Keratinocyte (primary cell): ENCODE measurements around the gene ESRRG. TPM values are rescaled to one million over a fixed set of nuclear protein-coding genes. Genes with fewer than 3 reads are reported as not detected.

ENCODE experiments used
- DNase-seq: peaks from one replicate; pipeline ENCODE4 v3.0.0-alpha.2; 2011; ENCODE audit warnings: low read depth, missing footprints, low spot score
- FAIRE-seq: peaks from 2 replicates; lab custom pipeline; 2011; peaks lifted over from hg19 to GRCh38; lab: Jason Lieb, UNC
- H2AFZ ChIP-seq: 2 replicates; pipeline ENCODE4 v1.6.0; 2012; ENCODE audit warnings: low read length, control low read depth, inconsistent platforms; ENCODE audit not compliant: control insufficient read depth
- H3K27ac ChIP-seq: 2 replicates; pipeline ENCODE4 v1.5.1; 2011; ENCODE audit warnings: low read length; ENCODE audit not compliant: control insufficient read depth, insufficient read depth
- H3K27me3 ChIP-seq: 3 replicates; pipeline ENCODE4 v1.6.0; 2011; ENCODE audit warnings: low read length; ENCODE audit not compliant: control insufficient read depth, insufficient read depth; ENCODE audit errors: extremely low read depth
- H3K36me3 ChIP-seq, 2 experiments: 2 replicates in 1 of 2; 3 replicates in 1 of 2; pipeline ENCODE4 v1.5.1; 2011; ENCODE audit warnings: low read length in 2 of 2, mild to moderate bottlenecking in 1 of 2; ENCODE audit not compliant: control insufficient read depth in 2 of 2, insufficient read depth in 2 of 2; ENCODE audit errors: extremely low read depth in 1 of 2
- H3K4me1 ChIP-seq: 3 replicates; pipeline ENCODE4 v1.5.1; 2011; ENCODE audit warnings: low read length; ENCODE audit not compliant: control insufficient read depth, insufficient read depth; ENCODE audit errors: extremely low read depth
- H3K4me2 ChIP-seq: 3 replicates; pipeline ENCODE4 v1.6.0; 2011; ENCODE audit warnings: low read depth, low read length; ENCODE audit not compliant: control insufficient read depth, insufficient read depth; ENCODE audit errors: extremely low read depth
- H3K4me3 ChIP-seq, 3 experiments: fragments of 200-600 bp in 1 of 3; sonication (generic) in 1 of 3; 2 replicates in 2 of 3; 3 replicates in 1 of 3; pipeline ENCODE4 v1.5.1; 2011 to 2016; ENCODE audit warnings: low read length in 3 of 3, mild to moderate bottlenecking in 3 of 3, control low read depth in 2 of 3, inconsistent platforms in 1 of 3, low read depth in 1 of 3, mixed read lengths in 1 of 3, mixed run types in 1 of 3, moderate library complexity in 1 of 3; ENCODE audit not compliant: control insufficient read depth in 2 of 3, insufficient read depth in 2 of 3; ENCODE audit errors: extremely low read depth in 1 of 3
- H3K79me2 ChIP-seq: 2 replicates; pipeline ENCODE4 v1.6.0; 2012; ENCODE audit warnings: low read length; ENCODE audit not compliant: control insufficient read depth, insufficient read depth
- H3K9ac ChIP-seq: 3 replicates; pipeline ENCODE4 v1.6.0; 2011; ENCODE audit warnings: low read length; ENCODE audit not compliant: control insufficient read depth, insufficient read depth; ENCODE audit errors: extremely low read depth
- H3K9me1 ChIP-seq: 3 replicates; pipeline ENCODE4 v1.6.0; 2011; ENCODE audit warnings: low read length; ENCODE audit not compliant: control insufficient read depth, insufficient read depth; ENCODE audit errors: extremely low read depth
- H3K9me3 ChIP-seq: 2 replicates; pipeline ENCODE4 v1.5.1; 2012; ENCODE audit warnings: low read depth, low read length; ENCODE audit not compliant: control insufficient read depth
- H4K20me1 ChIP-seq: 3 replicates; pipeline ENCODE4 v1.6.0; 2011; ENCODE audit warnings: low read length; ENCODE audit not compliant: control insufficient read depth, insufficient read depth; ENCODE audit errors: extremely low read depth
- EZH2 ChIP-seq: IDR thresholded peaks from one replicate; pipeline ENCODE4 v1.6.1; 2012; ENCODE audit warnings: inconsistent platforms, mild to moderate bottlenecking, low read length, moderate library complexity
- dilution Hi-C: fragments of 300-500 bp; cut with MboI; formaldehyde crosslinking; loops from one replicate; pipeline ENCODE4 v1.7.0; 2020; ENCODE audit warnings: low sequenced_read_pairs; ENCODE audit not compliant: extremely low pct_ligation_motif_present
- polyA plus RNA-seq, 5 experiments: library from polyadenylated mRNA; depleted of rRNA in 3 of 5; stranded (reverse) in 3 of 5; stranded (forward) in 1 of 5; unstranded in 1 of 5; fragments of >200 nt; gene quantifications; 1 replicate in 1 of 5; 2 replicates in 3 of 5; 3 replicates in 1 of 5; pipeline versions ENCODE4 v1.2.1 to v1.2.3, GENCODE V29; 2011 to 2012; ENCODE audit warnings: missing spikeins in 2 of 5, low read depth in 1 of 5, low replicate concordance in 1 of 5
- TF ChIP-seq, protein P1 (sequence below), 3 experiments: IDR thresholded peaks in 1 of 3; conservative IDR thresholded peaks in 1 of 3; optimal IDR thresholded peaks in 1 of 3; 2 replicates in 2 of 3; 3 replicates in 1 of 3; pipeline versions ENCODE3 to v1.5.1; 2011; ENCODE audit warnings: low read length in 3 of 3, mild to moderate bottlenecking in 3 of 3, moderate library complexity in 2 of 3, control low read depth in 1 of 3, inconsistent platforms in 1 of 3; ENCODE audit not compliant: insufficient read depth in 2 of 3; ENCODE audit errors: extremely low read depth in 1 of 3

ESRRG gene
- polyA plus RNA-seq, 1 donor (not counting 4 experiments of a cell fraction or from before 2014, with no cell fraction given): 0.08 TPM

DNA sequence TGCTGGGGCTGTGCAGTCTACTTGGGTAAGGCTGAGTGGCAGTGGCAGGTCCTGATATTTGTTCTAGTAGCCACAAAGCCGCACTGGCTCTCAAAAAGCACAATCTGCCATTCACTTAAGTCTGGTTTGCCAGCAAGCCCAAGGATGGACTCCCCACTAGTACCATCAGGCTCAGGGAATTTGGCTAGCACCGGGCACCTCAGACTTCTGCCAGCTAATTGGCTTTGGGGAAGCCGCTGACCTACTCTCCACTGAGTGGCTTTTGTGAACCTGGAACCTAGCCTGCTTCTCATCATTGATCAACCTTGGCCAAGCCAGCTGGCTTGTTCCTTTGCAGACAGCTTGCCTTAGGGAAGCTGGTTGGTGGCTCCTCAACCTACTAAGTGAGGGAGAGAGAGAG, 83.1 kb downstream of the ESRRG start:
- H3K4me1 ChIP-seq: no peaks in the 10 kb centered on the region
- no peak overlapping the region for H3K4me3 ChIP-seq
- H3K27ac ChIP-seq: no peak overlapping the region
- DNase-seq (no peak), FAIRE-seq (no peak)
- no peak overlapping the region for H2AFZ ChIP-seq
- H3K9ac ChIP-seq: no peak overlapping the region
- H3K4me2 ChIP-seq: no peak overlapping the region
- dilution Hi-C loops: no loop called here
- no peaks in the 10 kb centered on the region for H3K9me1 ChIP-seq
- H3K36me3 ChIP-seq: no peaks in the 10 kb centered on the region
- H3K9me3 ChIP-seq: no peaks in the 10 kb centered on the region
- TF ChIP-seq EZH2: no peak
- TF ChIP-seq, protein P1, sequence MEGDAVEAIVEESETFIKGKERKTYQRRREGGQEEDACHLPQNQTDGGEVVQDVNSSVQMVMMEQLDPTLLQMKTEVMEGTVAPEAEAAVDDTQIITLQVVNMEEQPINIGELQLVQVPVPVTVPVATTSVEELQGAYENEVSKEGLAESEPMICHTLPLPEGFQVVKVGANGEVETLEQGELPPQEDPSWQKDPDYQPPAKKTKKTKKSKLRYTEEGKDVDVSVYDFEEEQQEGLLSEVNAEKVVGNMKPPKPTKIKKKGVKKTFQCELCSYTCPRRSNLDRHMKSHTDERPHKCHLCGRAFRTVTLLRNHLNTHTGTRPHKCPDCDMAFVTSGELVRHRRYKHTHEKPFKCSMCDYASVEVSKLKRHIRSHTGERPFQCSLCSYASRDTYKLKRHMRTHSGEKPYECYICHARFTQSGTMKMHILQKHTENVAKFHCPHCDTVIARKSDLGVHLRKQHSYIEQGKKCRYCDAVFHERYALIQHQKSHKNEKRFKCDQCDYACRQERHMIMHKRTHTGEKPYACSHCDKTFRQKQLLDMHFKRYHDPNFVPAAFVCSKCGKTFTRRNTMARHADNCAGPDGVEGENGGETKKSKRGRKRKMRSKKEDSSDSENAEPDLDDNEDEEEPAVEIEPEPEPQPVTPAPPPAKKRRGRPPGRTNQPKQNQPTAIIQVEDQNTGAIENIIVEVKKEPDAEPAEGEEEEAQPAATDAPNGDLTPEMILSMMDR (optimal IDR thresholded peaks at IDR 0.05 in 1 of 3, IDR thresholded peaks at IDR 0.05 in 1 of 3, conservative IDR thresholded peaks at IDR 0.05 in 1 of 3; ENCODE audit: extremely low read depth in 1 of 3, insufficient read depth in 2 of 3, low read length in 3 of 3): no peak
- H3K27me3 ChIP-seq: no peaks in the 10 kb centered on the region
- no peaks in the 10 kb centered on the region for H4K20me1 ChIP-seq
- no peaks in the 10 kb centered on the region for H3K79me2 ChIP-seq

GRCh38 chr1:216632980-216633379, 90.2 kb downstream of the ESRRG start:
- no peak overlapping the region for H3K9ac ChIP-seq
- H4K20me1 ChIP-seq: no peaks in the 10 kb centered on the region

More at GRCh38 chr1:216632980-216633379, 90.2 kb downstream of the ESRRG start:
- no peak for TF ChIP-seq EZH2
- TF ChIP-seq, protein P1 (optimal IDR thresholded peaks at IDR 0.05 in 1 of 3, IDR thresholded peaks at IDR 0.05 in 1 of 3, conservative IDR thresholded peaks at IDR 0.05 in 1 of 3; ENCODE audit: extremely low read depth in 1 of 3, insufficient read depth in 2 of 3, low read length in 3 of 3): no peak
- H3K4me2 ChIP-seq: no peak overlapping the region
- dilution Hi-C loops: no loop called here
- H2AFZ ChIP-seq: no peak overlapping the region
- H3K9me3 ChIP-seq: no peaks in the 10 kb centered on the region
- FAIRE-seq (no peak), DNase-seq (no peak)
- H3K36me3 ChIP-seq: no peaks in the 10 kb centered on the region
- H3K79me2 ChIP-seq: no peaks in the 10 kb centered on the region
- no peaks in the 10 kb centered on the region for H3K4me1 ChIP-seq
- no peak overlapping the region for H3K4me3 ChIP-seq
- H3K27ac ChIP-seq: no peak overlapping the region
- H3K27me3 ChIP-seq: no peaks in the 10 kb centered on the region
- no peaks in the 10 kb centered on the region for H3K9me1 ChIP-seq
